Effector CD4-positive, alpha-beta T cell (primary cell): Measurements from ENCODE around the gene VRK3.

Experiments used
- DNase-seq: peaks from one replicate; pipeline ENCODE4 v3.0.0-alpha.2; 2020

Gene VRK3

GRCh38 chr19:50026550-50026906 lies 1.4 kb upstream of the VRK3 start:
- no peak for DNase-seq

- DNase-seq, result peak; percentile 90
Measured at GRCh38 chr19:50025794-50026549, 800 bp upstream of the VRK3 start, which contains the start of gene ZNF473. Gene ZNF473, plus strand, starts transcription at chr19:50026005. Its CDS starts 5,078 bp downstream, at chr19:50031083.

- no peak for DNase-seq
Measured at GRCh38 chr19:50024719-50025021, 502 bp downstream of the VRK3 start.

- DNase-seq, result no peak
Measured at GRCh38 chr19:50022823-50023222, 2.3 kb downstream of the VRK3 start.

- DNase-seq, result no peak
Measured at GRCh38 chr19:50020481-50020880, 4.7 kb downstream of the VRK3 start.

GRCh38 chr19:50016225-50016807 lies 8.9 kb downstream of the VRK3 start:
- DNase-seq, result no peak

GRCh38 chr19:50008532-50008931 lies 16.6 kb downstream of the VRK3 start:
- no peak for DNase-seq

GRCh38 chr19:50007947-50008346 lies 17.2 kb downstream of the VRK3 start:
- no peak for DNase-seq

- DNase-seq, result no peak
Measured at GRCh38 chr19:50007170-50007569, 18.0 kb downstream of the VRK3 start.

GRCh38 chr19:50005428-50005827 lies 19.7 kb downstream of the VRK3 start:
- DNase-seq, result no peak

GRCh38 chr19:50003810-50004419 lies 21.3 kb downstream of the VRK3 start:
- DNase-seq, result no peak

GRCh38 chr19:50003254-50003788 lies 21.9 kb downstream of the VRK3 start:
- no peak for DNase-seq

- DNase-seq, result no peak
Measured at GRCh38 chr19:50002386-50002960, 22.7 kb downstream of the VRK3 start.

GRCh38 chr19:50001775-50002174 lies 23.4 kb downstream of the VRK3 start:
- no peak for DNase-seq

- DNase-seq, result no peak
Measured at GRCh38 chr19:50000841-50001557, 24.2 kb downstream of the VRK3 start.

GRCh38 chr19:50000038-50000840 lies 24.9 kb downstream of the VRK3 start:
- no peak for DNase-seq

- no peak for DNase-seq
Measured at GRCh38 chr19:49999371-50000010, 25.7 kb downstream of the VRK3 start.

- DNase-seq, result no peak
Measured at GRCh38 chr19:49997709-49998108, 27.5 kb downstream of the VRK3 start.

- DNase-seq, result no peak
Measured at GRCh38 chr19:49988433-49988832, 36.7 kb downstream of the VRK3 start.

- DNase-seq, result no peak
Measured at GRCh38 chr19:49988007-49988406, 37.2 kb downstream of the VRK3 start.

- DNase-seq, result peak; percentile 72
Measured at GRCh38 chr19:49987159-49987698, 37.9 kb downstream of the VRK3 start.
